Measurements from ENCODE around the gene NDUFB10. TPM values are rescaled to one million over a fixed set of nuclear protein-coding genes. Genes with fewer than 3 reads are reported as not detected.

Gene NDUFB10
- total RNA-seq, 1 experiment from 2014 or later = 287 TPM

- no TSS peak for BruUV-seq (replicated peaks)
- H3K4me1 ChIP-seq (ENCODE audit: control insufficient read depth, insufficient read depth, low read length) = peaks cover 47% of the 10 kb centered on the region
- POLR2A ChIA-PET = no interaction called here
- no peaks in the 10 kb centered on the region for H3K9me3 ChIP-seq (ENCODE audit: control insufficient read depth, insufficient read depth, low read depth, low read length)
- H3K36me3 ChIP-seq (ENCODE audit: control insufficient read depth, insufficient read depth, low read length) = peaks cover 6% of the 10 kb centered on the region; the same call in 1 of the 2 replicates
- TF ChIP-seq REST (IDR thresholded peaks at IDR 0.05; ENCODE audit: insufficient read depth in 1 of 2, low read depth in 2 of 2, low read length in 1 of 2) = no peak
- TF ChIP-seq TCF7L2 (IDR thresholded peaks at IDR 0.05; ENCODE audit: low read depth, low read length) = no peak
- TF ChIP-seq POLR2AphosphoS5 (IDR thresholded peaks at IDR 0.05; ENCODE audit: low read depth, low read length) = no peak
- TF ChIP-seq CTCF (IDR thresholded peaks at IDR 0.05) = no peak; the same call in 1 of the 2 replicates
- peak; percentile 15; the same call in 1 of the 2 replicates for ATAC-seq
- in situ Hi-C loops (cut with HindIII; ENCODE audit: low pct_unique_long_range_greater_than_20kb, low sequenced_read_pairs) (no loop called here), intact Hi-C loops (cut with micrococcal nuclease; ENCODE audit: unreplicated experiment) (no loop called here)
- no peaks in the 10 kb centered on the region for H3K27me3 ChIP-seq (ENCODE audit: control insufficient read depth, insufficient read depth, low read length)
- H3K4me3 ChIP-seq (ENCODE audit: low read depth in 2 of 2, low read length in 2 of 2) = no peak overlapping the region
- H3K27ac ChIP-seq (ENCODE audit: low read length) = peak overlapping the region; percentile 65; the same call in 1 of the 2 replicates
- CTCF ChIA-PET = no interaction called here
- no peak for DNase-seq (ENCODE audit: low read depth, low spot score)
Measured at GRCh38 chr16:2005646-2006045, 46.3 kb downstream of the NDUFB10 start.

GRCh38 chr16:2006317-2006716, 47.0 kb downstream of the NDUFB10 start:
- in situ Hi-C loops (cut with HindIII; ENCODE audit: low pct_unique_long_range_greater_than_20kb, low sequenced_read_pairs) = no loop called here
- POLR2A ChIA-PET = no interaction called here
- CTCF ChIA-PET = no interaction called here

More at GRCh38 chr16:2006317-2006716, 47.0 kb downstream of the NDUFB10 start:
- peak overlapping the region; percentile 8; the same call in 1 of the 2 replicates for H3K27ac ChIP-seq (ENCODE audit: low read length)
- H3K27me3 ChIP-seq (ENCODE audit: control insufficient read depth, insufficient read depth, low read length) = no peaks in the 10 kb centered on the region
- H3K4me1 ChIP-seq (ENCODE audit: control insufficient read depth, insufficient read depth, low read length) = peaks cover 47% of the 10 kb centered on the region
- no TSS peak for BruUV-seq (replicated peaks)
- DNase-seq (ENCODE audit: low read depth, low spot score) (no peak), ATAC-seq (no peak)
- intact Hi-C loops (cut with micrococcal nuclease; ENCODE audit: unreplicated experiment) = no loop called here
- H3K4me3 ChIP-seq (ENCODE audit: low read depth in 2 of 2, low read length in 2 of 2) = no peak overlapping the region
- H3K36me3 ChIP-seq (ENCODE audit: control insufficient read depth, insufficient read depth, low read length) = peaks cover 5% of the 10 kb centered on the region; the same call in 1 of the 2 replicates
- no peak for TF ChIP-seq SIN3A (IDR thresholded peaks at IDR 0.05; ENCODE audit: borderline replicate concordance, insufficient read depth, low read depth, low read length)
- TF ChIP-seq TCF7L2 (IDR thresholded peaks at IDR 0.05; ENCODE audit: low read depth, low read length) = no peak
- no peak for TF ChIP-seq CTCF (IDR thresholded peaks at IDR 0.05)
- TF ChIP-seq REST (IDR thresholded peaks at IDR 0.05; ENCODE audit: insufficient read depth in 1 of 2, low read depth in 2 of 2, low read length in 1 of 2) = no peak
- no peak for TF ChIP-seq POLR2AphosphoS5 (IDR thresholded peaks at IDR 0.05; ENCODE audit: low read depth, low read length)
- H3K9me3 ChIP-seq (ENCODE audit: control insufficient read depth, insufficient read depth, low read depth, low read length) = no peaks in the 10 kb centered on the region
